ENCODE data around the gene ARPC4.

Gene ARPC4

DNA sequence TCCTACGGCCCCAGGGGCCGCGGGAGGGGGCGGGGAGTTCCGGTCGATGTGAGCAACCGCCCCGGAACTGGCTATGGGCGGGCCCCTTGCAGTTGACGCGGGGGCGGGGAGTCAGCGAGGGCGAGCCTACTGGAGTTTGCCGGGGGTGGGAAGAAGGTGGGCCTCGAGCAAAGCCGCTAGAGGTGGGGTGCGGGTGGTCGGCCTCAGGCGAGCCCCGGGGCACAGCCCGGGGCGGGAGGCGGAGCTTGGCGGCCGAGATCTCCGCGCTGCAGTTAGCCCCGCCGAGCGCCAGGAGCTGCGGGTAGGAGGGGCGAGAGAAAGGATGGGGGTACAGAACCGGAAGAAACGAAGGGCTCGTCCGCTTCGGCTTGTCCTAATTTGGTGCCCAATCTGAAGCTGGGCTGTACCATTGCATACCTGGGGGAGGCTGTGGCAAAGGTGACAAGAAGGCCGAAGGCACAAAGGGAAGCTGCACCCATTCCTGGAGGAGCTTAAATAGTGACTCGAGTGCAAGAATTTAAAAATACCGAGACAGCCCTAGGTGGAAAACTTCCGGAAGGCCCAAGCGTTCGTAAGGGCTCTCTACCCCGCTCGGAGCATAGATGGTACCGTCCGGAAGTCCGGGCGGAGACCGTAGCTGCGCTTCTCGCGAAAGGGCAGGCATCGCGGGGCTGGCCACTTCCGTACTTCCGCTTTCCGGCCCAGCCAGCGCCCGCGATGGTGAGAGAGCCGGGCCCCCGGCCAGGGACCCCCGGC lies at the start of gene ARPC4, which contains the start of gene TADA3:
ARPC4 (plus strand) TSS at position 678 of the 756 bp plus-strand sequence; CDS start at position 718, 40 bp downstream.
TADA3 (minus strand) TSS at position 69 of the 756 bp plus-strand sequence. CDS start 1,007 bp downstream, outside the sequence.
- peak; percentile 97 for DNase-seq (ENCODE audit: low read depth, low spot score)

DNA sequence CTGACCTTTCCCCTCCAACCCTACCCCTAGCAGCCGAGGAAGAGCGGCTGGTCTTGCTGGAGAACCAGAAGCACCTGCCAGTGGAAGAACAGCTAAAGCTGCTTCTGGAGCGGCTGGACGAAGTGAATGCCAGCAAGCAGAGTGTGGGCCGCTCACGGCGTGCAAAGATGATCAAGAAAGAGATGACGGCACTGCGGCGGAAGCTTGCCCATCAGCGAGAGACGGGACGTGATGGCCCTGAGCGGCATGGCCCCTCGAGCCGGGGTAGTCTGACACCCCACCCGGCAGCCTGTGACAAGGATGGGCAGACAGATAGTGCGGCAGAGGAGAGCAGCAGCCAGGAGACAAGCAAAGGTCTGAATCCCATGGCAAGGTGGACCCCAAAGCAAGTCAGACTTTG lies 49.3 kb upstream of the ARPC4 start:
- DNase-seq (ENCODE audit: low read depth, low spot score): no peak

DNA sequence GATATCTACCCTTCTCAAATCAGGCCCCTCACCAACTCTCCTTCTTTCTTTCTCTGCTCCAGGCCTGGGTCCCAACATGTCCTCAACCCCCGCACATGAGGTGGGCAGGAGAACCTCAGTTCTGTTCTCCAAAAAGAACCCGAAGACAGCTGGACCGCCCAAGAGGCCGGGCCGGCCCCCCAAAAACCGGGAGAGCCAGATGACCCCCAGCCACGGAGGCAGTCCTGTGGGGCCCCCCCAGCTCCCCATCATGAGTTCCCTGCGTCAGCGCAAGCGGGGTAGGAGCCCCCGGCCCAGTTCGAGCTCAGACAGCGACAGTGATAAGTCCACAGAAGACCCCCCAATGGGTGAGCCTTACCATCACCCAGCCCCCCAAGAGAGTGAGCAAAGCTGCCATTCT lies 48.7 kb upstream of the ARPC4 start:
- no peak for DNase-seq (ENCODE audit: low read depth, low spot score)

DNA sequence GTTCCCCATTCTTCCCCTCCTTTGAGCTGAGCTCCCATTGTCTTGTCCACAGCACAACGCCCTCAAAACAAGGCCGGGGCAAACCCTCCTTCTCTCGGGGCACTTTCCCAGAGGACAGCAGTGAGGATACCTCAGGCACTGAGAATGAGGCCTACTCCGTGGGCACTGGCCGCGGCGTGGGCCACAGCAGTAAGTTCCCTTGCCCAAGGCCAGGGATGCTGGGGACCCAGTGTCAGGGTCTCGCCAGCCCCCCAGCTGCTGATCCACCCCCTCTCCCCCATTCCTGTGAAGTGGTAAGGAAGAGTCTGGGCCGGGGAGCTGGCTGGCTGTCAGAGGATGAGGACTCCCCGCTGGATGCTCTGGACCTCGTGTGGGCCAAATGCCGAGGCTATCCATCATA lies 47.4 kb upstream of the ARPC4 start:
- no peak for DNase-seq (ENCODE audit: low read depth, low spot score)

DNA sequence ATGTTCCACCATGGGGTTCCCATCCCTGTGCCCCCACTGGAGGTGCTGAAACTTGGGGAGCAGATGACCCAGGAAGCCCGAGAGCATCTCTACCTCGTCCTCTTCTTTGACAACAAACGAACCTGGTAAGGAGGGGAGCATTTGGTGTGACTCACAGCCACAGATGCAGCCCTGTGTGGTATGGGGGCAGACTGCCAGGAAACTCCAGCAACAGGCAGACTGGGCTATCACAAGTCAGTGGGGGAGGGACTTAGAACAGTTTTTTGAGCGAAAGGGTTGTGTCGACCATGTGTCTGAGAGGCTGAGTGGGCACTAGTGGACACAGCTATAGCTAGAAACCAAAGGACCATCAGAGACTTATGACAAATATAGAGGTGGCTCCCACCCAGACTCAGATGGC lies 46.6 kb upstream of the ARPC4 start:
- peak; percentile 92 for DNase-seq (ENCODE audit: low read depth, low spot score)

DNA sequence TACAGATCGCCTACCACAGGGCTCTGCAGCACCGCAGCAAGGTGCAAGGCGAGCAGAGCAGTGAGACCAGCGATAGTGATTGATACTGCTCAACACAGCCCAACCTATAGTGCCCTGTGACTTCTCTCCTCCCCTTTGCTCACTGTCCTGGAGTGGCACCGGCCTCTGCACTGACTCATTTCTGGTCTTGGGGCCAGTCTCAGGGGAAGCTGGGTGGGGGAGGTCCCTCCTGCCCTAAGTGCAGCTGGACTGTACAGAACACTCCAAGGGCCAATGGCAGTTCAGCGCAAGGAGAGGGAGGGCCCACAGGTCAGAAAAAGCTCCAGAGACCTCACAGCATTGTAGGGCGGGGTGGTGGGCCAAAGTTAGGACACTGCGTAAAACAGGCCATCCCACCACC lies 45.6 kb upstream of the ARPC4 start:
- DNase-seq (ENCODE audit: low read depth, low spot score): peak; percentile 19

DNA sequence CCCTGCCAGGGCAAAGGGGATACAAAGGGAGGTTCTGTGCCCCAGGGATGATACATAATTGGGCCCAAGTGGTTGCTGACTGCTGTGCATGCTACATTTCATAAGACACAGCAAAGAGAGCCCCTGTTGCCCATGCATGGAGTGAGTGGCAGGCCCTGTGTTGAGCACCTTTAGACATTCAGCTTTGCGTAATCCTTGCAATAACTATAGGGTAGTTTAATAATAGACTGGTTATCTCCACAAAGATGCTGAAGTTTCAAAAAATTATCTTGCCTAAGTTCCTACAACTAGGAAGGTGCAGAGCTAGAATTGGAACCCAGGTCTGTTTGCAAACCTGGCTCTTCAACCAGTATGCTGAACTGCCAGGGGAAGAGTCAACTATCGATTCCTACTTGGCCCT lies 44.9 kb upstream of the ARPC4 start:
- no peak for DNase-seq (ENCODE audit: low read depth, low spot score)

DNA sequence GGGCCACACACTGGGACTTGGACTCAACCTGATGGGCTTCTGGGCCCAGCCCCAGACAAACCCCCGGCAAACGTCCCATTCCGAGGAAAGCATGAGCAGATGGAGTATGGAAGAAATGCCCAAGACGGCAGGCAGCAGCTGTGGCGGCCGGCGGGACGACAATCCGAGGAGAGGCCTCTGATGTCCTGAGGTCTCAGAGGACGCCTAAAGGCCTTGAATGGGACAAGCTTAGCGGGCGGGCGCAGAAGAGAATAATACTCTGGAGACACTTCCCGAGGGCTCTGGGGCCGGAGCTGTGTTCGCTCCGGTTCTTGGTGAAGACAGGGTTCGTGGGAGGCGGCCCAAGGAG lies 43.6 kb upstream of the ARPC4 start:
- DNase-seq (ENCODE audit: low read depth, low spot score): no peak

DNA sequence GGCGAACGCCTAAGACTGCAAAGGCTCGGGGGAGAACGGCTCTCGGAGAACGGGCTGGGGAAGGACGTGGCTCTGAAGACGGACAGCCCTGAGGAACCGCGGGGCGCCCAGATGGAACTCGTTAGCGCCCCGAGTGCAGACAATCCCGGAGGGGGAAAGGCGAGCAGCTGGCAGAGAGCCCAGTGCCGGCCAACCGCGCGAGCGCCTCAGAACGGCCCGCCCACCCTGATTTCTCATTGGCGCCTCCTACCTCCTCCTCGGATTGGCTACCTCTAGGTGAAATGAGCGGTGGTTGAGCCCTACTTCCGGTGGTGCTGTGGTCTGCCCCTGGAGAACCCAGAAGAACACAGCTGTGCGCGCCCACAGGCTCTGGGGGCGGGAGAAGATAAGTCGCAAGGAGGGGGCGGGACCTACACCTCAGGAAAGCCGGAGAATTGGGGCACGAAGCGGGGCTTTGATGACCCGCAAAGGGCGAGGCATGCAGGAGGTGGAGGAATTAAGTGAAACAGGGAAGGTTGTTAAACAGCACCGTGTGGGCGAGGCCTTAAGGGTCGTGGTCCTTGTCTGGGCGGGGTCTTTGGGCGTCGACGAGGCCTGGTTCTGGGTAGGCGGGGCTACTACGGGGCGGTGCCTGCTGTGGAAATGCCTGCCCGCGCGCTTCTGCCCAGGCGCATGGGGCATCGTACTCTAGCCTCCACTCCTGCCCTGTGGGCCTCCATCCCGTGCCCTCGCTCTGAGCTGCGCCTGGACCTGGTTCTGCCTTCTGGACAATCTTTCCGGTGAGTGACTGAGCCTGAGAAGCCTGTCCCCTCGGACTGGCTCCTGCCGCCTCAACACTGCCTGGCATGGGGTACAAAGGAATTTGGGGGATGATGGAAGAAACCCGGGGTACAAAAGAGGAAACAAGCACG lies 43.0 kb upstream of the ARPC4 start, which contains the start of gene OGG1:
OGG1 (plus strand) TSS at position 308 of the 911 bp plus-strand sequence; CDS start at position 643, 335 bp downstream.
- DNase-seq (ENCODE audit: low read depth, low spot score): peak; percentile 99

DNA sequence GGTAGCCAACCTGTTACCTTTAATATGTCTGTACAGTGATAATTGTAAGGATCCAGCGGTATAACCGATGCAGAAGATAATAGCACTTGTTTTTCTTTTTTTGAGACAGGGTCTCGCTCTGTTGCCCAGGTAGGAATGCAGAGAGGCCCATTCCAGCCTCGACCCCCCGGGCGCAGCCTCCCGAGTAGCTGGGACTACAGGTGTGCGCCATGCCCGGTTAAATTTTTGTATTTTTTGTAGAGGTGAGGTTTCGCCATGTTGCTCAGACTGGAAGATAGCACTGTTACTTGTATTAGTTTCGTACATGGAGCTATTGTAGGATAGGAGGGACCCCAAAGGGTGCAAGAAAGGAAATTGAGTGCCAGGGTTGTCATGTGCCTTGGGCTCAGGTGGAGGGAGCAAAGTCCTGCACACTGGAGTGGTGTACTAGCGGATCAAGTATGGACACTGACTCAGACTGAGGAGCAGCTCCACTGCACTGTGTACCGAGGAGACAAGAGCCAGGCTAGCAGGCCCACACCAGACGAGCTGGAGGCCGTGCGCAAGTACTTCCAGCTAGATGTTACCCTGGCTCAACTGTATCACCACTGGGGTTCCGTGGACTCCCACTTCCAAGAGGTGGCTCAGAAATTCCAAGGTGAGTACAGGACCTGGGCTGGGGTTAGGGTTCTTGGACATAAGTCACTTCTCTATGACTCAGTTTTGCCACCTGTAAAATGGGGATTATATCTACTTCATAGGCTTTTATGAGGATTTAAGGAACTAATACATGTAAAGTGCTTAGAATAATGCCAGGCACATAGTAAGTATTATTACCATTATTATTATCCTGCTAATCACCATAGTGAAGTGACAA lies 42.1 kb upstream of the ARPC4 start:
- peak; percentile 33 for DNase-seq (ENCODE audit: low read depth, low spot score)

DNA sequence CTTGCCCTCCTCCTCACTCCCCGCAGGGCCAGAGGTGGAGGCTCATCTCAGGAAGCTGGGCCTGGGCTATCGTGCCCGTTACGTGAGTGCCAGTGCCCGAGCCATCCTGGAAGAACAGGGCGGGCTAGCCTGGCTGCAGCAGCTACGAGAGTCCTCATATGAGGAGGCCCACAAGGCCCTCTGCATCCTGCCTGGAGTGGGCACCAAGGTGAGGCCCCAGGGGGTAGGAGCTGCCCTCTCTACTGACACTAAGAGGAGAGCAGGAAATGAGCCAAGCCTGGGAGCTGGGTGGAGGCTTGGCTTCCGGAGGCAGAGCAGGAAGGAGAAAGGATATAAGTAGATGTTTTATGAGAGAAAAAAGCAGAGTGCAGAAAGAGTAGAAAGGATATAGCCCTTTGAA lies 38.2 kb upstream of the ARPC4 start:
- no peak for DNase-seq (ENCODE audit: low read depth, low spot score)

DNA sequence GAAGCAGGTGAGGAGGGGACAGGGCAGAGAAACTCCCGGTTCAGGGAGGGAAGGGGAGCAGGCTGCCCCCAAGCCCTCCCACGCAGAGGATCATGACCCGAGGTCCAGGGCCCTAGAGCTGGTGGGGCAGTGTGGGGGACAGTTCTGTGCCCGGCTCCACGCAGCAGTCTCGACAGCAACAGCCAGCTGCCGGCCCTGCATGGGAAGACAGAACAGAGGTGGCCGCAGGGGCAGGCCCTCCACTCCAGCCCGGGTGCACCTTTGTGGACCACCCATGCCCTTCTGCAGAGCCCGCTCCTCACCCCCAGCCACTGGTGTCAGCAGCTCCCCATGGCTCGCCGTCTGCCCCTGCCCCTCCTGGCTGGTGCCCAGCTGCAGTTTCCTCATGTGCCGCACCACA lies 35.5 kb upstream of the ARPC4 start:
- no peak for DNase-seq (ENCODE audit: low read depth, low spot score)

DNA sequence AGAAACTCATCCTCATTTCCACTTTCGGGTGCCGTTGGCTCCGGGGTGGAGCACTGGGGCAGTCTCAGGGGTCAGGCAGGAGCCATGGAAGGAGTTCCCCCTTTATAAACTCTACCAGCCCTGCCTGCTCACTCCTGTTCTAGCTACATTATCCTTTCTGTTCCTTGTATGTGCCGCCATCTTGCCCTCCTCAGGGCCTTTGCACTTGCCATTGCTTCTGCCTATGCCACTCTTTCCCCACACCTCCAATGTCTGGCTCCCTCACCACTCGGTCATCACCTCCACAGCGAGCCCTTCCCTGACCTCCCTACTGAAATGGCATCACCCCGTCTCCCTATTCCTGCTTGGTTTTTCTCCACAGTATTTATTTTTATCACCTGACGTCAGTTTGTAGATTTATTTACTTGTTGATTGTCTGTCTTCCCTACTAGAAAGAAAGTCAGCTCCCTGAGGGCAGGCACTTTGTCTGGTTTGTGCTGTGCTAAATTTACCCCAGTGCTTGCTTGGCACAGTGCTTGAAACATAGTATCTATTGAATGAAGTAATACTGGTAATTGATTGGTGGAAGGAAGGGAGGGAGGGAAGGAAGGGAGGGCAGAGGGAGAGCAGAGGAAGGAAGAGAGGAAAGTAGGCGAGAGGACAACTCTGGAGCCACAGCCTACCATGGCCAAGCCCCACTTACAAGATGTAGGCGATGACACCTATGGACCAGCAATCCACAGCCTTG lies 31.9 kb upstream of the ARPC4 start:
- DNase-seq (ENCODE audit: low read depth, low spot score): no peak

DNA sequence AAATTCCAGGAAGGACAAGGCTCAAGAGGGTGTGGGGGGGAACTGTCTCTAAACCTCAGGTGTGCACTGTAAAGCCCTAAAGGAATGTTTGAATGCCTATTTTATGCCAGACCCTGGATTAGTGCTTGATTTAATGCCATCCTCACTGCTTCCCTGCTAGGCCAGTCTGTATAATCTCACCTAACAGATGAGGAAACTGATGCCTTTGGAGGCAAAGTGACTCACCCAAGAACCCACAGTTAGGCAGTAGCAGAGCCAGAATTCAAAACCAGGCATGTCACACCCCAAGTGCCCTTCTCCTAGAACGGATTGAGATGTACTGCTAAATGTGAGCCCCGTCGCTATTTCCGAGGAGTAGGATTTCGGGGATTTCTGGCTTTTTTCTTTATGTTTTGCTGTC lies 31.0 kb upstream of the ARPC4 start:
- DNase-seq (ENCODE audit: low read depth, low spot score): no peak

DNA sequence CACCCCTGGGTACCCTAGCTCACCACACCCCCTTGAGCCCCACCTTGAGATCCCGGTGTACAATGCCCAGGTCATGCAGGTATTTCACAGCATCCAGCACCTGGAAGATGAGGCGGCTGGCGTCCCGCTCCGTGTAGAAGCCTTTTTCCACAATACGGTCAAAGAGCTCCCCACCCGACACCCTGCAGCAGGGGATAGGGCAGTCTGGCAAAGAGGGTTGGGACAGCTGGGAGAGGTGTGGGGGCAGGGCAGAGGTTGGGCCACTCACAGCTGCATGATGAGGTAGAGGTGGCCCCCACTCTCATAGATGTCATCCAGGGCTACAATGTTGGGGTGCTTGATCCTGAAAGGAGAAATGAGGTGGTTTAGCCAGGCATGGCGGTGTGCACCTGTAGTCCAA lies 30.0 kb upstream of the ARPC4 start:
- no peak for DNase-seq (ENCODE audit: low read depth, low spot score)

DNA sequence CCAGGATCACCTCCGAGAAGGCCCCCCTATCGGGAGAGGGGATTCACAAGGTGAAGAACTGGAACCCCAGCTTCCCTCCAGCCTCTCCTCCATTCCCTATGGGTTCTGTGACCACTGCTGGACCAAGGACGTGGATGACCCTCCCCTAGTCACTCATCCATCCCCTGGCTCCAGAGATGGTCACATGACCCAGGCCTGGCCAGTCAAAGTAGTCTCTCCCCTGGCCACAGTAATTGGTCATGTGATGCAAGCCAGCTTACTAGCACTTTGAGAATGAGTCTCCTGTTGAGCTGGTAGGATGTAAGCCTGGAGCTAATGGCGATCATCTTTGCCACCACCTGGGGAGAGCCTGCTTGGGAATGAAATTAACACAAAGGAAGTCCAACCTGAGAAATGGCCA lies 27.0 kb upstream of the ARPC4 start:
- DNase-seq (ENCODE audit: low read depth, low spot score): no peak

DNA sequence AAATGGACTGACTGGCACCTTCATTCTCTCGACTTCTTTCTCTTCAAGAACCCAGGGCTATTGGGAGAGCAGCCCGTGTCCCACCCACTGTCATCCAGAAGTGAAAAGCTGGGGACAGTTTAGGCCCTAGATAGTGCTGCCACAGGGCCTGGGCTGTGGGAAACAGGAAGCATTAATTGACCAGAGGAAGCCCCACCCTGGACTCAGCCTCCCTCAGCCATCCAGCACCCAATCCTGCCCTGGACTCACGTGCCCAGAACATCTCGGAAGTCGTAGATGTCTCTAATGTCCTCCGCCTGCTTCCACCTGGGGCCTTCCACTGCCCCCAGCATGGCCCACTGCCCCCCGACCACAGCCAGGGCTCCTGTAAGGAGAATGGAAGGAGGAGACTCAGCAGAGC lies 25.5 kb upstream of the ARPC4 start:
- DNase-seq (ENCODE audit: low read depth, low spot score): no peak

DNA sequence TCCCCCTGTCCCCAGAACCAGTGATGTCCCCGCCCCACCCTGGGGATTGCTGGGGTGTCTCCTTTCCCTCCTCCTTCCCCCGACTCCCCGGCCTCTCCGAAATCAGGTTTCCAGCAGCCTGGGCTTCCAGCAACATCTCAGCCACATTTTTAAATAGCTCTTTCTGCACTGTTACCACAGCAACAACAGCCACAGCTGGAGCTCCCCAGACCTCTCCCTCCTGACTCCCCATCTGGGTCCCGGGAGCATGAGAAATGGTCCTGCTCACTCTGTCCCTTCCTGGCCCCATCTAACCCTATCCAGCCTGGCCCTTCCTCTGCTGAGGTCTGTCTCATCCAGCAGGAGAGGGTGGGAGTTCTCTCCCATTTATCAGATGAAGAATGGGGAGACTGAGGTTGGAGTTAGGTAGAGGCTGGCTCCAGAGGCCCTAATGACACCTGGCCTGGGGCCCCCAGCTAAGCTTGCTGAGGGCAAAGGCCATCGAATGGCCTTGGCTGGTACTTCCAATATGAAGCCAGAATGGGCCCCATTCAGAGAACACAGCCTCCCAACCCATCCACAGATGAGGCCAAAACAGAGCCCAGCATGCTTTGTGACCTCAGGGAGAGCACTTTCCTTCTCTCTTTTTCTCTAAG lies 24.6 kb upstream of the ARPC4 start:
- DNase-seq (ENCODE audit: low read depth, low spot score): no peak

DNA sequence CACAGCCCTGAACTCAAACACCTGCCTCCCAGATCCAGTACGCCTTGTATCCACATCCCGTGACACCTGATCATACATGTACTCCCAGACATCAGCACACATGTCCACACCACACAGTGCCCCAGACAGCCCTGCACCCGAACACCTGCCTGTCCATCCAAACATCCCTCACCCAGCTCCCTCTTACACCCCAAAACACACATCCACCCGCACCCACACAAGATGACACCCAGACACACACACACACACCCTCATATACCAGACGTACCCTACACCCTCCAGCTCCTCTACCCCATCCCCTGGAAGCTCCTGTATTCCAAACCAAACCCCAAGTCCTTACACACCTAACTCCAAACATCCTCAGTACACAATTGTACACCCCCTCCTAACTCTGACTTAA lies 23.9 kb upstream of the ARPC4 start:
- DNase-seq (ENCODE audit: low read depth, low spot score): no peak

DNA sequence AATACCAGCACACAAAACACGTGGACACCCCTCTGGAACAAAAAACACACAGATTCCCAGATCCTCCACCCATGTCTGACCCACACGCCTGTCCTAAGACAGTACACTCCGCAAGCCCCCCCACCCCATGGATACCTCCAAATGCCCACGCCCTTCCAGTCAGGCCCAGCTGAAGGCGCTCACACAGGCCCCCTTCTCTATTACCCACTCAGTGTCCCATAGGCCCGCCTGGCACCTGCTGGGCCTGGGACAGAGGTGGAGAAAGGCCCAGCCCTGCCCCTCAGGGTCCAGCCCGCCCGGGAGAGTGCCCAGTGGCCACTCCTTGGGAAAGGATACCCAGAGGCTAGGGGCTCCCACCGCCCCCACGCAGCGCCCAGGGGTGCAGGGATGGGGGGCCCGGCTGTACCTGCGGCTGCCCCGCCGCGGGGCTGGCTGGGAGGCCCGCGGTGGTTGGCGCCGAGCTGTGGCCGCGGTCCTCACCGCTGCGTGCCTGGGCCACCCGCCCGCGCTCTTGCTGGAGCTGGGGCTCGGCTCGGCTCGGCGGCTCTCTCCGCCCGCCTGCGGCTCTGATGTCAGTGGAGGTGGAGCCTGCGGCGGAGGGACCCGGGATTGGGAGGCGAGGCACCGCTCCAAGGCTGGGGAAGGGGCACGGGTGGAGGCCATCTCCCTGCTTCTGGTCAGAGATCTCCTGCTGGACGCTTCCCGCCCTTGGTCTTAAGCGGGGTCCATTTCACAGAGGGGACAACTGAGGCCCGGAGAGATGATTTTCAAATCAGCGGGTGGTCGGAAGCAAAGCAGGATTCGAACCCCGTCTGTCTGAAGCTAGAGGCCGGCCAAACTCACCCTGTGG lies 23.2 kb upstream of the ARPC4 start, which contains the start of gene CAMK1:
CAMK1 (minus strand) TSS at position 522 of the 850 bp plus-strand sequence. CDS start 2,198 bp downstream, outside the sequence.
- DNase-seq (ENCODE audit: low read depth, low spot score): peak; percentile 91

All from astrocyte of the hippocampus (primary cell).